ENCODE results near the gene RBMS1. TPM values are rescaled to one million over a fixed set of nuclear protein-coding genes. Genes with fewer than 3 reads are reported as not detected.

RBMS1 gene
- total and polyA plus RNA-seq, 4 experiments from 2014 or later, result 101 to 131 (median 112) TPM

GRCh38 chr2:160407393-160408172 is 86.0 kb downstream of the RBMS1 start:
- ChIA-PET CTCF (ENCODE audit: partially characterized antibody) (interaction anchor here (1.2 to 3.2 kb wide), 5 partner anchors 13 to 75 kb away, joined by 3 to 18 read pairs (median 4); no protein-coding TSS in a partner anchor), POLR2A (ENCODE audit: partially characterized antibody) (interaction anchor here (0.9 to 6.6 kb wide), 16 partner anchors 10 to 88 kb away, joined by 3 to 52 read pairs (median 5); no protein-coding TSS in a partner anchor)
- intact Hi-C loops (cut with micrococcal nuclease), result loop anchor here (2.0 to 5.0 kb wide), 6 partner anchors 13 to 695 kb away; partner anchors contain the start of genes MARCHF7 and RBMS1
- H3K27me3 ChIP-seq (ENCODE audit: insufficient read depth, low read length), result no peaks in the 10 kb centered on the region
- Mint-ChIP-seq H3K27ac (peak overlapping the region; percentile 83 to 99 (median 95)), H3K4me1 (peaks cover 69 to 88% (median 78%) of the 10 kb centered on the region in 4 donors), H3K9me3 (peaks cover 0 to 6% (median 0%) of the 10 kb centered on the region in 8 donors), H3K36me3 (peaks cover 0 to 15% of the 10 kb centered on the region in 2 donors), H3K4me3 (peak overlapping the region; percentile 91 to 98 (median 92)), H3K27me3 (no peaks in the 10 kb centered on the region)
- H3K4me1 ChIP-seq (ENCODE audit: insufficient read depth, low read length), result peaks cover 82% of the 10 kb centered on the region
- H3K9me3 ChIP-seq (ENCODE audit: control insufficient read depth in 1 of 2, low read length in 2 of 2), result no peaks in the 10 kb centered on the region
- no peaks in the 10 kb centered on the region for H3K36me3 ChIP-seq (ENCODE audit: insufficient read depth, low read length)
- peak overlapping the region in 1 of 2 donors; percentile 56 for H3K4me3 ChIP-seq (ENCODE audit: low read length in 2 of 2)
- DNase-seq, result peak; percentile 63 to 73 (median 70)
- H3K27ac ChIP-seq (ENCODE audit: low read depth, low read length), result peak overlapping the region; percentile 73

- Mint-ChIP-seq H3K4me3 (peak overlapping the region; percentile 90 to 98 (median 92)), H3K4me1 (peaks cover 69 to 88% (median 78%) of the 10 kb centered on the region in 4 donors), H3K36me3 (peaks cover 0 to 15% of the 10 kb centered on the region in 2 donors), H3K9me3 (peaks cover 0 to 6% (median 0%) of the 10 kb centered on the region in 8 donors), H3K27me3 (no peaks in the 10 kb centered on the region), H3K27ac (peak overlapping the region; percentile 91 to 99 (median 91))
- intact Hi-C loops (cut with micrococcal nuclease), result loop anchor here (1.0 to 5.0 kb wide), 8 partner anchors 12 to 694 kb away; partner anchors contain the start of genes MARCHF7 and RBMS1
- Histone ChIP-seq H3K36me3 (ENCODE audit: insufficient read depth, low read length) (no peaks in the 10 kb centered on the region), H3K4me3 (ENCODE audit: low read length in 2 of 2) (peak overlapping the region; percentile 56 to 87), H3K27me3 (ENCODE audit: insufficient read depth, low read length) (no peaks in the 10 kb centered on the region), H3K9me3 (ENCODE audit: control insufficient read depth in 1 of 2, low read length in 2 of 2) (no peaks in the 10 kb centered on the region), H3K4me1 (ENCODE audit: insufficient read depth, low read length) (peaks cover 82% of the 10 kb centered on the region), H3K27ac (ENCODE audit: low read depth, low read length) (peak overlapping the region; percentile 73)
- POLR2A ChIA-PET (ENCODE audit: partially characterized antibody), result interaction anchor here (0.6 to 6.6 kb wide), 20 partner anchors 10 to 430 kb away, joined by 3 to 52 read pairs (median 4); partner anchors contain the start of gene RBMS1
- CTCF ChIA-PET (ENCODE audit: partially characterized antibody), result interaction anchor here (0.6 to 3.2 kb wide), 7 partner anchors 8 to 74 kb away, joined by 3 to 18 read pairs (median 4); no protein-coding TSS in a partner anchor
- peak; percentile 79 to 96 (median 86) for DNase-seq
Observed at GRCh38 chr2:160406591-160407392, 86.8 kb downstream of the RBMS1 start.

- Histone ChIP-seq H3K27ac (ENCODE audit: low read depth, low read length) (peak overlapping the region; percentile 73), H3K4me3 (ENCODE audit: low read length in 2 of 2) (no peak overlapping the region), H3K4me1 (ENCODE audit: insufficient read depth, low read length) (peaks cover 78% of the 10 kb centered on the region), H3K36me3 (ENCODE audit: insufficient read depth, low read length) (no peaks in the 10 kb centered on the region), H3K9me3 (ENCODE audit: control insufficient read depth in 1 of 2, low read length in 2 of 2) (no peaks in the 10 kb centered on the region), H3K27me3 (ENCODE audit: insufficient read depth, low read length) (no peaks in the 10 kb centered on the region)
- ChIA-PET POLR2A (ENCODE audit: partially characterized antibody) (interaction anchor here (1.0 to 6.6 kb wide), 7 partner anchors 12 to 34 kb away, joined by 3 to 52 read pairs (median 16); no protein-coding TSS in a partner anchor), CTCF (ENCODE audit: partially characterized antibody) (interaction anchor here (0.7 to 3.2 kb wide), 9 partner anchors 10 to 132 kb away, joined by 3 to 18 read pairs (median 4); no protein-coding TSS in a partner anchor)
- peaks cover 65 to 80% (median 72%) of the 10 kb centered on the region in 4 donors for H3K4me1 Mint-ChIP-seq
- no peak for DNase-seq
- peaks cover 0 to 6% (median 0%) of the 10 kb centered on the region in 8 donors for H3K9me3 Mint-ChIP-seq
- peaks cover 0 to 17% of the 10 kb centered on the region in 2 donors for H3K36me3 Mint-ChIP-seq
- H3K27me3 Mint-ChIP-seq, result no peaks in the 10 kb centered on the region
- intact Hi-C loops (cut with micrococcal nuclease), result loop anchor here (5.0 kb wide), 3 partner anchors 73 to 693 kb away; partner anchors contain the start of gene MARCHF7
- peak overlapping the region; percentile 88 to 95 (median 89) for H3K27ac Mint-ChIP-seq
- H3K4me3 Mint-ChIP-seq, result peak overlapping the region; percentile 86 to 98 (median 92)
Observed at GRCh38 chr2:160405077-160405867, 88.3 kb downstream of the RBMS1 start.

GRCh38 chr2:160402997-160403979 is 90.3 kb downstream of the RBMS1 start:
- no peaks in the 10 kb centered on the region for H3K9me3 ChIP-seq (ENCODE audit: control insufficient read depth in 1 of 2, low read length in 2 of 2)
- intact Hi-C loops (cut with micrococcal nuclease), result no loop called here
- POLR2A ChIA-PET (ENCODE audit: partially characterized antibody), result interaction anchor here (0.9 to 6.6 kb wide), 5 partner anchors 10 to 89 kb away, joined by 3 to 52 read pairs (median 4); no protein-coding TSS in a partner anchor
- Mint-ChIP-seq H3K4me1 (peaks cover 52 to 64% (median 58%) of the 10 kb centered on the region in 4 donors), H3K4me3 (peak overlapping the region; percentile 39 to 95 (median 88)), H3K27ac (peak overlapping the region; percentile 4 to 94 (median 50)), H3K36me3 (peaks cover 0 to 15% of the 10 kb centered on the region in 2 donors), H3K27me3 (no peaks in the 10 kb centered on the region), H3K9me3 (peaks cover 0 to 5% (median 0%) of the 10 kb centered on the region in 8 donors)
- no peak for DNase-seq
- H3K4me3 ChIP-seq (ENCODE audit: low read length in 2 of 2), result no peak overlapping the region
- no peaks in the 10 kb centered on the region for H3K27me3 ChIP-seq (ENCODE audit: insufficient read depth, low read length)
- CTCF ChIA-PET (ENCODE audit: partially characterized antibody), result interaction anchor here (0.7 to 2.0 kb wide), 8 partner anchors 10 to 51 kb away, joined by 3 to 11 read pairs (median 4); no protein-coding TSS in a partner anchor
- peak overlapping the region; percentile 28 for H3K27ac ChIP-seq (ENCODE audit: low read depth, low read length)
- H3K4me1 ChIP-seq (ENCODE audit: insufficient read depth, low read length), result peaks cover 82% of the 10 kb centered on the region
- H3K36me3 ChIP-seq (ENCODE audit: insufficient read depth, low read length), result no peaks in the 10 kb centered on the region

GRCh38 chr2:160402501-160402900 is 91.1 kb downstream of the RBMS1 start:
- H3K36me3 Mint-ChIP-seq, result peaks cover 0 to 12% of the 10 kb centered on the region in 2 donors
- peaks cover 49 to 61% (median 55%) of the 10 kb centered on the region in 4 donors for H3K4me1 Mint-ChIP-seq
- no peak for DNase-seq
- no peaks in the 10 kb centered on the region for H3K27me3 ChIP-seq (ENCODE audit: insufficient read depth, low read length)
- H3K27me3 Mint-ChIP-seq, result no peaks in the 10 kb centered on the region
- H3K4me3 ChIP-seq (ENCODE audit: low read length in 2 of 2), result no peak overlapping the region
- H3K4me3 Mint-ChIP-seq, result peak overlapping the region in 4 of 8 donors; percentile 12 to 92 (median 76)
- intact Hi-C loops (cut with micrococcal nuclease), result no loop called here
- H3K9me3 Mint-ChIP-seq, result peaks cover 0 to 4% (median 0%) of the 10 kb centered on the region in 8 donors
- no peaks in the 10 kb centered on the region for H3K36me3 ChIP-seq (ENCODE audit: insufficient read depth, low read length)
- no peaks in the 10 kb centered on the region for H3K9me3 ChIP-seq (ENCODE audit: control insufficient read depth in 1 of 2, low read length in 2 of 2)
- ChIA-PET CTCF (ENCODE audit: partially characterized antibody) (no interaction called here), POLR2A (ENCODE audit: partially characterized antibody) (interaction anchor here (2.7 to 6.6 kb wide), 2 partner anchors 9 to 26 kb away, joined by 16 to 52 read pairs; no protein-coding TSS in a partner anchor)
- H3K27ac ChIP-seq (ENCODE audit: low read depth, low read length), result no peak overlapping the region
- H3K4me1 ChIP-seq (ENCODE audit: insufficient read depth, low read length), result peaks cover 86% of the 10 kb centered on the region
- H3K27ac Mint-ChIP-seq, result peak overlapping the region in 4 of 7 donors; percentile 48 to 94 (median 68)
